ENCODE results near the gene SPDYE16. TPM values are rescaled to one million over a fixed set of nuclear protein-coding genes. Genes with fewer than 3 reads are reported as not detected.
"Not testable (repeated sequence)": the region's sequence is repeated elsewhere in the genome, so short reads cannot be mapped to it uniquely, and the experiment has no call there.

Gene SPDYE16
- total and polyA plus RNA-seq, 2 donors = 0.14 to 0.27 TPM

- DNase-seq (ENCODE audit: low read depth in 6 of 9, low spot score in 9 of 9) = no peak
- peaks cover 0 to 5% of the 10 kb centered on the region in 2 donors for H3K4me1 ChIP-seq (ENCODE audit: control insufficient read depth in 2 of 2, insufficient read depth in 2 of 2, low read length in 2 of 2)
- no peaks in the 10 kb centered on the region for H3K27me3 ChIP-seq (ENCODE audit: control insufficient read depth in 2 of 2, insufficient read depth in 1 of 2, low read length in 1 of 2)
- no peak overlapping the region for H3K27ac ChIP-seq (ENCODE audit: low read depth in 1 of 2, low read length in 1 of 2)
- WGBS = 86% methylated on average over 5 of the region's 5 CpGs
- no peak overlapping the region for H3K4me3 ChIP-seq (ENCODE audit: low read length in 2 of 2)
- H3K36me3 ChIP-seq (ENCODE audit: control insufficient read depth in 2 of 2, insufficient read depth in 2 of 2, low read length in 1 of 2) = peaks cover 22 to 31% of the 10 kb centered on the region in 2 donors
- H3K9me3 ChIP-seq (ENCODE audit: control insufficient read depth in 2 of 2, insufficient read depth in 1 of 2, low read length in 1 of 2) = peaks cover 0 to 3% of the 10 kb centered on the region in 2 donors
Observed at GRCh38 chr7:76506081-76506440, 37.0 kb downstream of the SPDYE16 start.

GRCh38 chr7:76505168-76506080 lies 37.7 kb downstream of the SPDYE16 start:
- no peak for DNase-seq (ENCODE audit: low read depth in 6 of 9, low spot score in 9 of 9)
- H3K9me3 ChIP-seq (ENCODE audit: control insufficient read depth in 2 of 2, insufficient read depth in 1 of 2, low read length in 1 of 2) = peaks cover 0 to 3% of the 10 kb centered on the region in 2 donors
- WGBS = 98% methylated on average over 32 of the region's 32 CpGs
- H3K27ac ChIP-seq (ENCODE audit: low read depth in 1 of 2, low read length in 1 of 2) = no peak overlapping the region
- H3K27me3 ChIP-seq (ENCODE audit: control insufficient read depth in 2 of 2, insufficient read depth in 1 of 2, low read length in 1 of 2) = no peaks in the 10 kb centered on the region
- peaks cover 0 to 5% of the 10 kb centered on the region in 2 donors for H3K4me1 ChIP-seq (ENCODE audit: control insufficient read depth in 2 of 2, insufficient read depth in 2 of 2, low read length in 2 of 2)
- H3K36me3 ChIP-seq (ENCODE audit: control insufficient read depth in 2 of 2, insufficient read depth in 2 of 2, low read length in 1 of 2) = peaks cover 22 to 37% of the 10 kb centered on the region in 2 donors
- H3K4me3 ChIP-seq (ENCODE audit: low read length in 2 of 2) = no peak overlapping the region

- H3K4me1 ChIP-seq (ENCODE audit: control insufficient read depth in 2 of 2, insufficient read depth in 2 of 2, low read length in 2 of 2); H3K4me3 ChIP-seq (ENCODE audit: low read length in 2 of 2); H3K27ac ChIP-seq (ENCODE audit: low read depth in 1 of 2, low read length in 1 of 2); H3K27me3 ChIP-seq (ENCODE audit: control insufficient read depth in 2 of 2, insufficient read depth in 1 of 2, low read length in 1 of 2); DNase-seq (ENCODE audit: low read depth in 6 of 9, low spot score in 9 of 9); H3K9me3 ChIP-seq (ENCODE audit: control insufficient read depth in 2 of 2, insufficient read depth in 1 of 2, low read length in 1 of 2): not testable (repeated sequence)
- peaks cover 22 to 37% of the 10 kb centered on the region in 2 donors for H3K36me3 ChIP-seq (ENCODE audit: control insufficient read depth in 2 of 2, insufficient read depth in 2 of 2, low read length in 1 of 2)
- 95% methylated on average over 24 of the region's 33 CpGs for WGBS
Observed at GRCh38 chr7:76504351-76505167, 38.5 kb downstream of the SPDYE16 start.

- 97% methylated on average over 12 of the region's 12 CpGs for WGBS
- not testable (repeated sequence) for H3K4me1 ChIP-seq (ENCODE audit: control insufficient read depth in 2 of 2, insufficient read depth in 2 of 2, low read length in 2 of 2); H3K27ac ChIP-seq (ENCODE audit: low read depth in 1 of 2, low read length in 1 of 2); H3K4me3 ChIP-seq (ENCODE audit: low read length in 2 of 2); H3K27me3 ChIP-seq (ENCODE audit: control insufficient read depth in 2 of 2, insufficient read depth in 1 of 2, low read length in 1 of 2); H3K9me3 ChIP-seq (ENCODE audit: control insufficient read depth in 2 of 2, insufficient read depth in 1 of 2, low read length in 1 of 2); DNase-seq (ENCODE audit: low read depth in 6 of 9, low spot score in 9 of 9)
- H3K36me3 ChIP-seq (ENCODE audit: control insufficient read depth in 2 of 2, insufficient read depth in 2 of 2, low read length in 1 of 2) = peaks cover 22 to 37% of the 10 kb centered on the region in 2 donors
Observed at GRCh38 chr7:76503244-76503643, 39.9 kb downstream of the SPDYE16 start.

GRCh38 chr7:76502836-76503235 lies 40.3 kb downstream of the SPDYE16 start:
- peaks cover 22 to 37% of the 10 kb centered on the region in 2 donors for H3K36me3 ChIP-seq (ENCODE audit: control insufficient read depth in 2 of 2, insufficient read depth in 2 of 2, low read length in 1 of 2)

GRCh38 chr7:76502224-76502623 lies 40.9 kb downstream of the SPDYE16 start:
- not testable (repeated sequence) for H3K9me3 ChIP-seq (ENCODE audit: control insufficient read depth in 2 of 2, insufficient read depth in 1 of 2, low read length in 1 of 2); H3K27ac ChIP-seq (ENCODE audit: low read depth in 1 of 2, low read length in 1 of 2); H3K4me3 ChIP-seq (ENCODE audit: low read length in 2 of 2); H3K4me1 ChIP-seq (ENCODE audit: control insufficient read depth in 2 of 2, insufficient read depth in 2 of 2, low read length in 2 of 2); H3K27me3 ChIP-seq (ENCODE audit: control insufficient read depth in 2 of 2, insufficient read depth in 1 of 2, low read length in 1 of 2); DNase-seq (ENCODE audit: low read depth in 6 of 9, low spot score in 9 of 9)
- 94% methylated on average over 13 of the region's 13 CpGs for WGBS
- H3K36me3 ChIP-seq (ENCODE audit: control insufficient read depth in 2 of 2, insufficient read depth in 2 of 2, low read length in 1 of 2) = peaks cover 22 to 37% of the 10 kb centered on the region in 2 donors

More at GRCh38 chr7:76502836-76503235, 40.3 kb downstream of the SPDYE16 start:
- H3K27ac ChIP-seq (ENCODE audit: low read depth in 1 of 2, low read length in 1 of 2); H3K4me1 ChIP-seq (ENCODE audit: control insufficient read depth in 2 of 2, insufficient read depth in 2 of 2, low read length in 2 of 2); H3K27me3 ChIP-seq (ENCODE audit: control insufficient read depth in 2 of 2, insufficient read depth in 1 of 2, low read length in 1 of 2); H3K9me3 ChIP-seq (ENCODE audit: control insufficient read depth in 2 of 2, insufficient read depth in 1 of 2, low read length in 1 of 2); DNase-seq (ENCODE audit: low read depth in 6 of 9, low spot score in 9 of 9); H3K4me3 ChIP-seq (ENCODE audit: low read length in 2 of 2): not testable (repeated sequence)
- 94% methylated on average over 16 of the region's 16 CpGs for WGBS

GRCh38 chr7:76499924-76500241 lies 43.2 kb downstream of the SPDYE16 start:
- H3K4me3 ChIP-seq (ENCODE audit: low read length in 2 of 2) = not testable (repeated sequence)
- WGBS = 50% methylated on average over 8 of the region's 19 CpGs

GRCh38 chr7:76499201-76499923 lies 43.7 kb downstream of the SPDYE16 start:
- H3K9me3 ChIP-seq (ENCODE audit: control insufficient read depth in 2 of 2, insufficient read depth in 1 of 2, low read length in 1 of 2); H3K27ac ChIP-seq (ENCODE audit: low read depth in 1 of 2, low read length in 1 of 2); H3K4me3 ChIP-seq (ENCODE audit: low read length in 2 of 2); H3K27me3 ChIP-seq (ENCODE audit: control insufficient read depth in 2 of 2, insufficient read depth in 1 of 2, low read length in 1 of 2); DNase-seq (ENCODE audit: low read depth in 6 of 9, low spot score in 9 of 9); H3K4me1 ChIP-seq (ENCODE audit: control insufficient read depth in 2 of 2, insufficient read depth in 2 of 2, low read length in 2 of 2): not testable (repeated sequence)
- peaks cover 8 to 19% of the 10 kb centered on the region in 2 donors for H3K36me3 ChIP-seq (ENCODE audit: control insufficient read depth in 2 of 2, insufficient read depth in 2 of 2, low read length in 1 of 2)
- WGBS = 86% methylated on average over 16 of the region's 28 CpGs

More at GRCh38 chr7:76499924-76500241, 43.2 kb downstream of the SPDYE16 start:
- not testable (repeated sequence) for H3K27me3 ChIP-seq (ENCODE audit: control insufficient read depth in 2 of 2, insufficient read depth in 1 of 2, low read length in 1 of 2); H3K4me1 ChIP-seq (ENCODE audit: control insufficient read depth in 2 of 2, insufficient read depth in 2 of 2, low read length in 2 of 2); DNase-seq (ENCODE audit: low read depth in 6 of 9, low spot score in 9 of 9); H3K27ac ChIP-seq (ENCODE audit: low read depth in 1 of 2, low read length in 1 of 2); H3K9me3 ChIP-seq (ENCODE audit: control insufficient read depth in 2 of 2, insufficient read depth in 1 of 2, low read length in 1 of 2)
- peaks cover 8 to 24% of the 10 kb centered on the region in 2 donors for H3K36me3 ChIP-seq (ENCODE audit: control insufficient read depth in 2 of 2, insufficient read depth in 2 of 2, low read length in 1 of 2)

Data from thymus (tissue), 11 donors.